ENCODE data around the gene EIF5B.
"Not testable (repeated sequence)": the region's sequence is repeated elsewhere in the genome, so short reads cannot be mapped to it uniquely, and the experiment has no call there.

Gene EIF5B, protein sequence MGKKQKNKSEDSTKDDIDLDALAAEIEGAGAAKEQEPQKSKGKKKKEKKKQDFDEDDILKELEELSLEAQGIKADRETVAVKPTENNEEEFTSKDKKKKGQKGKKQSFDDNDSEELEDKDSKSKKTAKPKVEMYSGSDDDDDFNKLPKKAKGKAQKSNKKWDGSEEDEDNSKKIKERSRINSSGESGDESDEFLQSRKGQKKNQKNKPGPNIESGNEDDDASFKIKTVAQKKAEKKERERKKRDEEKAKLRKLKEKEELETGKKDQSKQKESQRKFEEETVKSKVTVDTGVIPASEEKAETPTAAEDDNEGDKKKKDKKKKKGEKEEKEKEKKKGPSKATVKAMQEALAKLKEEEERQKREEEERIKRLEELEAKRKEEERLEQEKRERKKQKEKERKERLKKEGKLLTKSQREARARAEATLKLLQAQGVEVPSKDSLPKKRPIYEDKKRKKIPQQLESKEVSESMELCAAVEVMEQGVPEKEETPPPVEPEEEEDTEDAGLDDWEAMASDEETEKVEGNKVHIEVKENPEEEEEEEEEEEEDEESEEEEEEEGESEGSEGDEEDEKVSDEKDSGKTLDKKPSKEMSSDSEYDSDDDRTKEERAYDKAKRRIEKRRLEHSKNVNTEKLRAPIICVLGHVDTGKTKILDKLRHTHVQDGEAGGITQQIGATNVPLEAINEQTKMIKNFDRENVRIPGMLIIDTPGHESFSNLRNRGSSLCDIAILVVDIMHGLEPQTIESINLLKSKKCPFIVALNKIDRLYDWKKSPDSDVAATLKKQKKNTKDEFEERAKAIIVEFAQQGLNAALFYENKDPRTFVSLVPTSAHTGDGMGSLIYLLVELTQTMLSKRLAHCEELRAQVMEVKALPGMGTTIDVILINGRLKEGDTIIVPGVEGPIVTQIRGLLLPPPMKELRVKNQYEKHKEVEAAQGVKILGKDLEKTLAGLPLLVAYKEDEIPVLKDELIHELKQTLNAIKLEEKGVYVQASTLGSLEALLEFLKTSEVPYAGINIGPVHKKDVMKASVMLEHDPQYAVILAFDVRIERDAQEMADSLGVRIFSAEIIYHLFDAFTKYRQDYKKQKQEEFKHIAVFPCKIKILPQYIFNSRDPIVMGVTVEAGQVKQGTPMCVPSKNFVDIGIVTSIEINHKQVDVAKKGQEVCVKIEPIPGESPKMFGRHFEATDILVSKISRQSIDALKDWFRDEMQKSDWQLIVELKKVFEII

DNA sequence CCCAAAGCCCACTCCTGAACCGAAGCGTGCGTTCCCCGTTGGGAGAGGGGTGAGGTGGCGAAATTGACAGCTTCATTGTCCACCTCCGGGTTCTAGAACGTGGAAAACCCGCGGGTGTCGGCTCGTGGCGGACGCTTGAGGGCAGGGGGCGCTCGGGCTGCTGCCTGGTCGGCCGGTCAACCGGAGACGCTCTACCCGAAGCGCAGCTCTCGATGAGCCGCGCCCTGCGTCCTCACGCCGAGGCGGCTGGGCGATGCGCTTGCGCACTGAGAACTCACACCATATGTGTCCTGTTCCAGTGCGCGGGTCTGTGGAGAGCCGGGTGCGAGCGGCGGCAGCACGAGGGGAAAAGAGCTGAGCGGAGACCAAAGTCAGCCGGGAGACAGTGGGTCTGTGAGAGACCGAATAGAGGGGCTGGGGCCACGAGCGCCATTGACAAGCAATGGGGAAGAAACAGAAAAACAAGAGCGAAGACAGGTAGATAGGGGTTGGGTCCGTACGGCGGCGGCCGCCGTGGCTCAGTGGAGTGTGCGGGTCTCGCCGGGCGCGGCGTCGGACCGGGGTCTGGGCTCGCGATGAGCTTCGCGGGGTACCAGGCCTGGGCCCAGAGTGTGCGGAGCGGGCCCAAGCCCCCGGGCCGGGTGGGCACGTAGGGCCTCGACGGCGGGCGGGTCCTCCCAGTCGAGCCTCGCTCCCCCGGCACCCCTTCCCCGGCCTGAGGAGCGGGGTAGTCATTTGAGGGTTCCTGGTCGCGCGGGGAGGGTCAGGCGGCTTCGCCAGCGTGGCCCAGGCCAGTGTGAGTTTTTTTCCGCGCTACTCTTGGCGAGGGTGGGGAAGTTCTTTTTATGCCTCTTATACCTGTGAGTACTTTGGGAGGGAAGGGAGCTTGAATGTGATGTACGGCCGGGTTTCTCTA lies at the start of gene EIF5B:
EIF5B (plus strand) TSS at position 277 of the 916 bp plus-strand sequence; CDS start at position 443, 166 bp downstream.
- in situ Hi-C loops (cut with MboI; ENCODE audit: low sequenced_read_pairs), result no loop called here

DNA sequence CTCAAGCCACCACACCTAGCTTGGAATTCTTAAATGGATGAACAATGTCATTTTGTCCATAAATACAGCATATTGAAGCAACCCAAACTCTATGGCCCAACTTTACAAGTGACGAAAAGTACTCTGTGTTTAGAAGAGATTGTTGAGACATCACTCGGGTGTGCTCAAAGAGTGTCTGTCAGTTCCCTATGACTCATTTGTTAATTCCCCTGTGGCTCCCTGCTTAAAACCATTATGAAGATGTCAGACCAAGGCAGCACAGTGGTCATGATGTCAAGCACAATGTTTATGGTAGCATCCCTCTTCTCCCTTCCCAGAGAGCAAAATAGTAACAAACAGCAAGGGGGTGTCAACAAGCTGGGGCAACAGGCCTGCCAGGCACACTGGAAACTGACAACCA lies 39.2 kb upstream of the EIF5B start:
- in situ Hi-C loops (cut with MboI; ENCODE audit: low sequenced_read_pairs), result no loop called here

DNA sequence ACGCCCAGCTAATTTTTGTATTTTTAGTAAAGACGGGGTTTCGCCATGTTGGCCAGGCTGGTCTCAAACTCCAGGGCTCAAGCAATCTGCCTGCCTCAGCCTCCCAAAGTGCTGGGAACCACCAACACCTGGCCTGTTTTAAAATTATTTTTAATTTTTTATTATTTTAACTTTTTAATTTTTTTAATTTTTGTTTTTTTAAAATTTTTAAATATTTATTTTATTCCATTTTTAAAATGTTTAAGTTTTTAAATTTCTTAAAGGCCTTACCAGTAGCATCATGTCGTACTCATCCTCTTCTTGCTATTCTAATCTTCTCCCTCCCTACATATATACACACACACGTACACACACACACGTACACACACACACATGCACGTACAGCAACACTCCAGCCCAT lies 37.6 kb upstream of the EIF5B start:
- in situ Hi-C loops (cut with MboI; ENCODE audit: low sequenced_read_pairs), result no loop called here

DNA sequence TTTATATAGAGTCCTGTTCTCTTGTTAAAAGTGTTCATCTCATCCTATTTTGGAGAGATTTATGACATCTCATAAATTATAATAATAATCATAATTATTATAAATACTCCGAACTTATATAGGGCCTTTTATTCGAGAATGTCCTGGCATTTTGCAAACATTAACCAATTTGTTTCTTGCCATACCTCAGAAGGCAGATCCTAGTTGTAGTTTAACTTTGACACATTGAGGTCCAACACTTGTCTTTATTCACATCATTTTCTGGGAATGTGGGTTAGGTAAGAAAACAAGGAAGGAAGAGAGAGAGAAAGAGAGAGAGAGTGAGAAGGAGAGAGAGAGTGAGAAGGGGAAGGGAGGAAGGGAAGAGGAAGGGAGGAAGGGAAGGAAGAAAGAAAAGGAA lies 36.1 kb upstream of the EIF5B start, which contains the start of gene LYG1:
LYG1 (minus strand) TSS at position 101 of the 400 bp plus-strand sequence. CDS start 5,527 bp downstream, outside the sequence.
- in situ Hi-C loops (cut with MboI; ENCODE audit: low sequenced_read_pairs), result not testable (repeated sequence)

DNA sequence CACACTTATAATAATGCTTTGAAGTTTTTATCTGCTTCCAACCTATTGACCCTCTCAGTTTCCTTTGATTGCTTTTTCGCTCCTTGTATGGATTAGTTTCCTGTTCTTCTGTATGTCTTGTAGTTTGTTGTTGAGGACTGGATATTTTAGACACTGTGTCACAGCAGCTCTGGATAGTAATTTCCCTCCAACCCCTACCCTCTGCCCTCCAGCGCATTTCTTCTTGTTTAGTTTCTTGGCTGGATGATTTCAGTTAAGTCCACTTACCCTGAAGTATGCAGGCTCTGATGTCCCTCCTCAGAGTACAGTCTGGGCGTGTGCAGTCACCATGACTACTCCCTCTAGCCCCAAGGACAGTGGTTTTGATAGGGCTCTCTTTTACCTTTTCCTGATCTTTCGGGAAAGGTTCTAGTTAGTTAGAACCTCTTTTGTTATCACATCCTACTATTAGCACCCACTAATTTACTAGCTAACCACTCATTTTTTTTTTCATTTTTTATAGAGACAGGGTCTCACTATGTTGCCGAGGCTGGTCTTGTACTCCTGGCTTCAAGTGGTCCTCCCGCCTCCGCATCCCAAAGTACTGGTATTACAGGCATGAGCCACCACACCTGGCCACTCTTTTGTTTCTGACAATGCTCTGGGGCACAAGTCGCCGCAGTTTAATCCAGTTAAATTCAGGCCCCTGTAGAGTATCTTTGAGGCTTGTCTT lies 19.9 kb upstream of the EIF5B start:
- in situ Hi-C loops (cut with MboI; ENCODE audit: low sequenced_read_pairs), result no loop called here

DNA sequence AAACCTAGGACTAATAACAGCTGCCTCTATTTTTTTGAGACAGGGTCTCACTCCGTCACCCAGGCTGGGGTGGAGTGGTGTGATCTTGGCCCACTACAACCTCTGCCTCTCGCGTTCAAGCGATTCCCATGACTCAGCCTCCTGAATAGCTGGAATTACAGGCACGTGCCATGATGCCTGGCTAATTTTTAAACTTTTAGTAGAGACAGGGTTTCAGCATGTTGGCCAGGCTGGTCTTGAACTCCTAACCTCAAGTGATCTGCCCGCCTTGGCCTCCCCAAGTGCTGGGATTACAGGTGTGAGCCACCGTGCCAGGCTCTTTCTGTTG lies 19.4 kb upstream of the EIF5B start:
- in situ Hi-C loops (cut with MboI; ENCODE audit: low sequenced_read_pairs), result not testable (repeated sequence)

DNA sequence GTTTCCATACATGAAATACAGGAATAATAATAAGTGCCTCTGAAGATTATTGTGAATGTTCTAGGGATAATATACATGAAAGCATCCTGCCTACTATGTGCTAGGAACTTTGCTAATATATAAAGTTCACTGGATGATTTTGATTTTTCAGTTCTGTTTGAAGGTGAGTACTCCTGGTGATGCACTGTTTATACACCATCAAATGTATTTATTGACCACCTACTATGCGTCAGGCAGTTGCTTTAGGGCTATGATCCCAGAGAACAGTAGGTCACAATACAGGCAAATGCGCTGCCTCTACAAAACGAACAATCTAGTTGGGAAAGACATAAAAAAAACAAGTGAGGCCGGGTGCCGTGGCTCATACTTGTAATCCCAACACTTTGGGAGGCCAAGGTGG lies 11.8 kb upstream of the EIF5B start:
- in situ Hi-C loops (cut with MboI; ENCODE audit: low sequenced_read_pairs), result no loop called here

DNA sequence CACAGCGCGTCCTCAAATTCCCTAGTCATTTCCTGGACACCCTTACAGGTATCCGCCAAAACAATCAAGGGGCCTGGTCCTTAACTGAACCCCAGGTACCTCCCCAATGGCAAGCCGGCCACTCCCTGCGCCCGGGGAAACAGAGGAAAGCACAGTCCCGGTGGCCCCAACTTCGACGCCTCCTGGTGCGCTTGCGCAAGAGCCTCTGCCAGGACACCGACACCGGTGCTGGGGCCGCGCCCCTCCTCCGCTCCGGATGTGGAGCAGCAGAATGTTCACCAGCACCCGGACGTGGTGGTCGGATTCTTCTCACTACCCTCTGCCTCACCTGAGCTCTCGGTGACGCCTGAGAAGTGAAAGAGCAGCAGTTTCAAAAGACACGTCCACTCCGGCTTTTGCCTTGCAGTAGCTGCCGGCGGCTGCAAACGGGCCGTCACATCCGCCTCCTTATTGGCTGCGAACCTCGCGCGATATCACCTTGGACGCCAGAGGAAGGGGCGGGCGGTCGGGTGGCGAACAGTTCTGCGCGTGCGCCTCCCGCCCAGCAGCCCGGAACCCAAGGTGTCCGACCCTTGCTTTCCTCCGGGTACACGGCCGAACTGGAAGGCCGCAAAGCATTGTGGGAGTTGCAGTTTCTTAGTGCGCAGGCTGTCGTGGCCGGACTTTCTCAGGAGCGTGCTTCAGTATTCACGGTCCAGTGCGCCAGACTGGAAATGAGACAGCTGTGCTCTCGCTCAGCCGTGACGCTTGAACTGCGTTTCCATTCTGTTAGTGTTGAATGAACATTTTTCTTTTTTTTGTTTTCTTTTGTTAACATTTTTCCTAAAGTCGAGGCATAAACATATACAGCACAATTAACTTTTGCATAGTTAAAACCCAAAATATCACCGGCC lies 1.0 kb upstream of the EIF5B start, which contains the start of gene TXNDC9:
TXNDC9 (minus strand) TSS at position 423 of the 893 bp plus-strand sequence. CDS start 3,123 bp downstream, outside the sequence.
- in situ Hi-C loops (cut with MboI; ENCODE audit: low sequenced_read_pairs), result no loop called here

DNA sequence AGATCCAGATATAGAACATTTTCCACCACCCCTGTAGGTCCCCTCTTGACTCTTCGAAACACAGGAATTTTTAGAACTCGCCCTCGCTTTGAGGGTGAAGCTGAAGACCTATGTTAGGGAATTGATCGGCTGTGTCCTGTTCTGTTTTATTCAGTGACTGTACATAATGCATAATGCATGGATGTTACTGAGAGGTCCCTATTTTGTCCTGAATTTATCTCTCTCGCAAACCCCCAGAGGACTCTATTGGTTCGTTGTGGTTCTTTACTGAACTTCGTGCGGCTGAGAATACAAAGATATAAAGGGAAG lies 431 bp upstream of the EIF5B start:
- in situ Hi-C loops (cut with MboI; ENCODE audit: low sequenced_read_pairs), result no loop called here

DNA sequence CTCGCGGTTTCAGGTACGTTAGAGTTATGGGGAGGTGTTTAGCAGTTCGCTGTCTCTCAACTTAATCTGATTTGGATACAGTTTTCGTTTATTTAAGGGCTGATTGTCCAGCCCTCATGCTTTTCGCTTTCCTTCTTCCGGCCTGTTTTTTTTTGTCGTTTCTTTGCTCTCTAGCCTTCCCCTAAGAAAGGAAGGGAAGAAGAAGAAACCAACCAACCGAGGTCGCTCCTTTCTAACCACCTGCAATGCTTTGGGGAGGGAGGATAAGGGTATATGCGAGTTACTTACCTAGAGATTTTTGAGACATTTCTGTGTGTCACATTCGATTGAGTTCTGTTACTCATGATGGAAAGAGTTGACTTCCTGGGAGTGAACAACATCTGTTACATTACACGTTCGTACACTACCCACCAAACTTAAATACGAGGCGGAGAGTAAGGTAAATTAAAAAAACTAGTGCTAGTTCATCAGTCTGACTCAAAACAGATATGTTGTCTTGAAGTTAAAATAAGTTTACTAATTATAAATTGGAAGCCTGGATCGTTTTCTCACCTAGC lies 918 bp downstream of the EIF5B start:
- in situ Hi-C loops (cut with MboI; ENCODE audit: low sequenced_read_pairs), result no loop called here

DNA sequence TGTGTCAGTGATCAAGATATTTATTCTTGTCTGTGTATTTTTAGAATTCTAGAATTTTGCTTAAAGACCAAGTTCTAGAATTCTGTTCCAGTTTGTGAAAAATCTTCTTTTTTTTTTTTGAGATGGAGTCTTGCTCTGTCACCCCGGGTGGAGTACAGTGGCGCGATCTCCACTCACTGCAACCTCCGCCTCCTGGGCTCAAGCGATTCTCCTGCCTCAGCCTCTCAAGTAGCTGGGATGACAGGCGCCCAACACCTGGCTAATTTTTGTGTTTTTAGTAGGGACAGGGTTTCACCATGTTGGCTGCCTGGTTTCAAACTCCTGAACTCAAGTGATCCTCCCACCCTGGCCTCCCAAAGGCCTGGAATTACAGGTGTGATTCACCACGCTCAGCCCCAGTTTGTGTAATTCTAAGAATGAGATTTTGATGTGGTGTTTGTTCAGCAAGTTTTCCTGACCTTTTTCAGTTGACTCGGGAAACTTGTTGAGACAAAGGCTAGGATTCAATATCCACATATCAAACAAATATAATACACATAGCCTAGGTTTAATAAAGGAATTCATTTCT lies 3.6 kb downstream of the EIF5B start:
- in situ Hi-C loops (cut with MboI; ENCODE audit: low sequenced_read_pairs), result no loop called here

DNA sequence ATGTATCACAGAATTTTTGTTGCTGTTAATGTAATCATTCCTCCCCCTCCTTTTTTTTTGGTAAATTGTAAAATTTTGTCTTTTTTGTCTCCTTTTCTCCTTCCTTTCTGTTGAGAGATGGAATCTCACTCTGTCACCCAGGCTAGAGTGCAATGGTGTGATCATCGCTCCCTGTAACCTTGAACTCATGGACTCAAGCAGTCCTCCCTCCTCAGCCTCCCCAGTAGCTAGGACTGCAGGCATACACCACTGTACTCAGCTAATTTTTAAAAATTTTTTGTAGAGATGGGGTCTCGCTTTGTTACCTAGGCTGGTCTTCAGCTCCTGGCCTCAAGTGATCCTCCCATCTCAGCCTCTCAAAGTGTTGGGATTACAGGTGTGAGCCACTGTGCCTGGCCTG lies 5.3 kb downstream of the EIF5B start:
- in situ Hi-C loops (cut with MboI; ENCODE audit: low sequenced_read_pairs), result no loop called here

DNA sequence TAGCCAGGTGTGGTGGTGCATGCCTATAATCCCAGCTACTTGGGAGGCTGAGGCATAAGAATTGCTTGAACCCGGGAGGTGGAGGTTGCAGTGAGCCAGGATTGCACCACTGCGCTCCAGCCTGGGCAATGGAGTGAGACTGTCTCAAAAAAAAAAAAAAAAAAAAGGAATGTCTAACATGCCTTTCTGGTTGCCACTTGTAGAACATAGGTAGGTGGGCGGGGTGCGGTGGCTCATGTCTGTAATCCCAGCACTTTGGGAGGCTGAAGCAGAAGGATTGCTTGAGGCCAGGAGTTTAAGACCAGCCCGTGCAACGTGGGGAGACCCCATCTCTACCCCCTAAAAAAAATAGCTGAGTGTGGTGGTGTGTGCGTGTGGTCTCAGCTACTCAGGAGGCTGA lies 8.3 kb downstream of the EIF5B start:
- in situ Hi-C loops (cut with MboI; ENCODE audit: low sequenced_read_pairs), result not testable (repeated sequence)

DNA sequence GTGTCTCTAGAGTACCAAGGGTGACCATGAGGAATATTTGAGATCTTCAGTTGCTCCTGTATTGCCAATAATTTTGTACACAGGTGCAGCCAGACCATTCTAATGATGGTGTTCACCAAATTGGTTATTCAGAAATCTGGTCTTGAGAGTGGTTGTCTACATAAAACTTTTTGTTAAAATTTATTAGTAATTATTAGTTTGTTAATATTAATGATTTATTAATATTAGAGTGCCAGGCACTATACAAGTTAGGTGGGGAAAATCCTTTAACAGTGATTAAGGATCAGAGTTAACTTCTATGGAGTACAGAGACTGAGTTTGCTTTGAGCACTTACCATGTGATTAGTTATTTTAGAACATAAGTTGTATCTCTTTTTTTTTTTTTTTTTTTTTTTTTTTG lies 9.0 kb downstream of the EIF5B start:
- in situ Hi-C loops (cut with MboI; ENCODE audit: low sequenced_read_pairs), result no loop called here

DNA sequence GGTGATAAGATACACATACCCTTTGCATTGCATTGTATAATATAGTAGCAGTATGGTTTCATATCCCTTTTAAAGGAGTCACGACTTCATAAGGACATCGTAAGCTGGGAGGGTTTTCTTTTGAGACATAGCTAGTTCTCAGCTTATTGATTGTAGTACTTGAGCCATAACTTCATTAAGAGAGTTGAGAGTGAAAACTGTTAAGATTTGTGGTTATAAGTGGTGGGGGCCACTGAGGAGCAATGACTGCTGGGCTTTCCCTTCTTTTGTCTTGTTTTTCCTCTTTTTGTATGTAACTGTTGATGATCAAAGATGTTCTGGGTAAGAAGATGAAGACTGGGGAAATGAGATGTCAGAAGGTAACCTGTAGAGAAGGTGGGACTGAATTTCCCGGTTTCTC lies 11.0 kb downstream of the EIF5B start:
- in situ Hi-C loops (cut with MboI; ENCODE audit: low sequenced_read_pairs), result no loop called here

DNA sequence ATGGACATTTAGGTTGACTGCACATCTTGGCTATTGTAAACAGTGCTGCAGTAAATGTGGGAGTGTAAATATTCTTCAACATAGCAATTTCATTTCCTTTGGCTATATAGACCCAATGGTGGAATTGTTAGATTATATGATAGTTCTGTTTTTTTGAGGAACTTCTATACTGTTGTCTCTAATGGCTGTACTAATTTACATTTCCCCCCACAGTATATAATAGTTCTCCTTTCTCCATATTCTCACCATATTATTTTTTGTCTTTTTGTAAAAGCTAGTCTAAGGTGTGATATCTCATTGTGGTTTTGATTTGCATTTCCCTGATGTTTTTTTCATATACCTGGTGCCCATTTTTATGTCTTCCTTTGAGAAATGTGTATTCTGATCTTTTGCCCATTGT lies 13.0 kb downstream of the EIF5B start:
- in situ Hi-C loops (cut with MboI; ENCODE audit: low sequenced_read_pairs), result no loop called here

DNA sequence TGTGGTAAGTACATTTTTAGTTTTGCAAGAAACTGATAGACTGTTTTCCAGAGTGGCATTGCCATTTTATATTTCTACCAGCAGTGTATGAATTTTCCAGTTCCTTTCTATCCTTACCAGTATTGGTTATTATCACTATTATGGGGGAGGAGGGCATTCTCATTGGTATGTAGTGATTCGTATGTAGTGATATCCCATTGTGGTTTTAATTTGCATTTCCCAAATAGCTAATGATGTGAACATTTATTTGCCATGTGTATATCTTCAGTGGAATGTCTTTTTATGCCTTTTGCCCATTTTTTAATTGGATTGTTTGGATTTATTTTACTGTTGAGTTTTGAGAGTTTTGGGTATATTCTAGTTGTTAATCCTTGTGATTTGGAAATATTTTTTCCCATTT lies 16.9 kb downstream of the EIF5B start:
- in situ Hi-C loops (cut with MboI; ENCODE audit: low sequenced_read_pairs), result no loop called here

DNA sequence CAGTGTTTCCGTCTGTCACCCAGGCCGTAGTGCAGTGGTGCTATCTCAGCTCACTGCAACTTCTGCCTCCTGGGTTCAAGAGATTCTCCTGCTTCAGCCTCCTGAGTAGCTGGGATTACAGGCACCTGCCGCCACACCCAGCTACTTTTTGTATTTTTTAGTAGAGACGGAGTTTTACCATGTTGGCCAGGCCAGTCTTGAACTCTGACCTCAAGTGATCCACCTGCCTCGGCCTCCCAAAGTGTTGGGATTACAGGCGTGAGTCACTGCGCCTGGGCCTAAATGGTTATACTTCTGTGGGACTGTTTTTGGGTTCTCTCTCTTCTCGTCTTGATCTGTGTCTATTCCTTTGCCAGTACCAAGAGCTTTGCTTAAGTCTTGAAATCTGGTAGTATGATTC lies 17.6 kb downstream of the EIF5B start:
- in situ Hi-C loops (cut with MboI; ENCODE audit: low sequenced_read_pairs), result not testable (repeated sequence)
